Glutamatergic neuron (in vitro differentiated cells): ENCODE measurements around the gene CNTROB. TPM values are rescaled to one million over a fixed set of nuclear protein-coding genes. Genes with fewer than 3 reads are reported as not detected.

Source experiments
- DNase-seq: peaks from one replicate; pipeline ENCODE4 v3.0.0; 2022
- H3K27ac Mint-ChIP-seq: one replicate; pipeline ENCODE4 v1.8.0; 2020; ENCODE audit warnings: mild to moderate bottlenecking, mixed read lengths, inconsistent platforms; ENCODE audit not compliant: unreplicated experiment
- H3K27me3 Mint-ChIP-seq: one replicate; pipeline ENCODE4 v1.8.0; 2020; ENCODE audit warnings: mild to moderate bottlenecking, moderate library complexity, mixed read lengths, inconsistent platforms; ENCODE audit not compliant: unreplicated experiment
- H3K36me3 Mint-ChIP-seq: one replicate; pipeline ENCODE4 v1.8.0; 2020; ENCODE audit warnings: mild to moderate bottlenecking, mixed read lengths, inconsistent platforms; ENCODE audit not compliant: unreplicated experiment
- H3K4me1 Mint-ChIP-seq: one replicate; pipeline ENCODE4 v1.8.0; 2020; ENCODE audit warnings: mild to moderate bottlenecking, low read depth, mixed read lengths, inconsistent platforms; ENCODE audit not compliant: unreplicated experiment
- H3K4me3 Mint-ChIP-seq: one replicate; pipeline ENCODE4 v1.8.0; 2020; ENCODE audit warnings: mild to moderate bottlenecking, mixed read lengths, inconsistent platforms; ENCODE audit not compliant: unreplicated experiment
- H3K9me3 Mint-ChIP-seq: one replicate; pipeline ENCODE4 v1.8.0; 2020; ENCODE audit warnings: mild to moderate bottlenecking, moderate library complexity, mixed read lengths, inconsistent platforms; ENCODE audit not compliant: unreplicated experiment
- CTCF ChIP-seq: fragments of 200-600 bp; sonication (generic); IDR thresholded peaks from one replicate; pipeline ENCODE4 v1.5.0; 2021; ENCODE audit not compliant: partially characterized antibody, unreplicated experiment
- total RNA-seq: library from RNA; stranded (reverse); fragmentation: NEBNext Ultra II Directional; extraction: Animal tissue kit (Norgen Biotek cat#: 25700); gene quantifications from one replicate; pipeline ENCODE4 v1.2.1, GENCODE V29; 2021; ENCODE audit not compliant: unreplicated experiment

CNTROB gene
- total RNA-seq, 1 donor from 2014 or later = 55.7 TPM

- Mint-ChIP-seq H3K27me3 (peaks cover 20% of the 10 kb centered on the region), H3K27ac (peak overlapping the region; percentile 88), H3K4me1 (peaks cover 30% of the 10 kb centered on the region), H3K36me3 (peaks cover 9% of the 10 kb centered on the region), H3K4me3 (peak overlapping the region; percentile 99), H3K9me3 (peaks cover 11% of the 10 kb centered on the region)
- DNase-seq = no peak
- no peak for TF ChIP-seq CTCF
Measured at GRCh38 chr17:7932483-7932891, 481 bp downstream of the CNTROB start.

DNA sequence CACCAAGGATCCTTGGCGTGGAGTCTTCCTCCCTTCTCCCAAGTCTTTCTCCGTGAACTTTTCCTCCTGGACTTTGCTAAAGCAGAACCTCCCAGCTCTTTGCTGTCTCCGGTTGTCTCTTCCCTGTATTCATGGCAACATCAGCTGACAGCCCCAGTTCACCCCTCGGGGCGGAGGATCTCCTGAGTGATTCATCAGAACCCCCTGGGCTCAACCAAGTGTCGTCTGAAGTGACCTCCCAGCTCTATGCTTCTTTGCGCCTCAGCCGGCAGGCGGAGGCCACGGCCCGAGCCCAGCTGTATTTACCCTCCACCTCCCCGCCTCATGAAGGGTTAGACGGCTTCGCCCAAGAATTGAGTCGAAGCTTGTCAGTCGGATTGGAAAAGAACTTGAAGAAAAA is 943 bp downstream of the CNTROB start:
- Mint-ChIP-seq H3K27ac (peak overlapping the region; percentile 88), H3K36me3 (peaks cover 7% of the 10 kb centered on the region), H3K27me3 (peaks cover 19% of the 10 kb centered on the region), H3K4me3 (peak overlapping the region; percentile 99), H3K4me1 (peaks cover 30% of the 10 kb centered on the region), H3K9me3 (peaks cover 11% of the 10 kb centered on the region)
- no peak for DNase-seq
- TF ChIP-seq CTCF = no peak

DNA sequence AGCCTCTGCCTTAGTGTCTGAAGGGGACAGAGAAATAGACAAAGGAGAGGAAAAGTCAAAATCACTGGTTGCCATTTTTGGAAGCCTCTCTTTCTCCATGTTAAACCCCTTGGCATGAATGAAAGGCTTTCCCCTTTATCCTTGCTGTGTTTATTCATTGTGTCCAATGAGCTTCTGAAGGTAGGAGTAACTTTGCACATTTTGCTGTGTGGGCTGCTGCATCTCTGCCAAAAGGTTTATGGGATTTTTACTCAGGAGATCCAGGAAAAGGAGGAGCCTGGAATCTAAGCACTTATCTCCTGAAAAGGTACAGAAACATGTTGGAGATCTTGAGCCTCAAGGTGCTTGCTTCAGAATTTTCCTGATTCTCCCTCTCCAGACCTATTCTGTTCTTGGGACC is 3.9 kb downstream of the CNTROB start:
- peaks cover 29% of the 10 kb centered on the region for H3K4me1 Mint-ChIP-seq
- H3K27ac Mint-ChIP-seq = no peak overlapping the region
- DNase-seq = no peak
- H3K27me3 Mint-ChIP-seq = peaks cover 16% of the 10 kb centered on the region
- H3K36me3 Mint-ChIP-seq = peaks cover 15% of the 10 kb centered on the region
- H3K9me3 Mint-ChIP-seq = peaks cover 15% of the 10 kb centered on the region
- TF ChIP-seq CTCF = no peak
- peak overlapping the region; percentile 34 for H3K4me3 Mint-ChIP-seq

- H3K4me1 Mint-ChIP-seq = peaks cover 14% of the 10 kb centered on the region
- H3K36me3 Mint-ChIP-seq = peaks cover 16% of the 10 kb centered on the region
- DNase-seq = no peak
- no peak overlapping the region for H3K27ac Mint-ChIP-seq
- H3K4me3 Mint-ChIP-seq = no peak overlapping the region
- peaks cover 7% of the 10 kb centered on the region for H3K27me3 Mint-ChIP-seq
- peaks cover 10% of the 10 kb centered on the region for H3K9me3 Mint-ChIP-seq
- TF ChIP-seq CTCF = no peak
Measured at GRCh38 chr17:7940034-7940433, 8.0 kb downstream of the CNTROB start.

GRCh38 chr17:7940743-7941142 is 8.7 kb downstream of the CNTROB start:
- peaks cover 11% of the 10 kb centered on the region for H3K36me3 Mint-ChIP-seq
- H3K27ac Mint-ChIP-seq = no peak overlapping the region
- no peak for TF ChIP-seq CTCF
- H3K4me1 Mint-ChIP-seq = peaks cover 14% of the 10 kb centered on the region
- peaks cover 10% of the 10 kb centered on the region for H3K9me3 Mint-ChIP-seq
- H3K4me3 Mint-ChIP-seq = no peak overlapping the region
- DNase-seq = no peak
- H3K27me3 Mint-ChIP-seq = peaks cover 7% of the 10 kb centered on the region
